Lower leg skin (tissue), 3 donors: Measurements from ENCODE around the gene CADM1.

Experiments used
- CTCF ChIP-seq, 3 donors: fragments of 450-650 bp; IDR thresholded peaks; one replicate each; pipeline ENCODE4 v1.5.1; 2016; ENCODE audit warnings: antibody characterized with exemption in 3 of 3, mild to moderate bottlenecking in 3 of 3, moderate library complexity in 2 of 3
- POLR2A ChIP-seq, 2 donors: fragments of 450-650 bp; IDR thresholded peaks; one replicate each; pipeline ENCODE4 v1.6.1; 2016 to 2017; ENCODE audit warnings: antibody characterized with exemption in 2 of 2, mild to moderate bottlenecking in 1 of 2, moderate library complexity in 1 of 2

GRCh38 chr11:115345361-115345760, 158.9 kb downstream of the CADM1 start:
- TF ChIP-seq POLR2A (IDR thresholded peaks at IDR 0.05): no peak
- TF ChIP-seq CTCF (IDR thresholded peaks at IDR 0.05): no peak
